Measurements from ENCODE around the gene CEP63. TPM values are rescaled to one million over a fixed set of nuclear protein-coding genes. Genes with fewer than 3 reads are reported as not detected.
A peak's percentile ranks its signal among the peaks of the same experiment; 100 is the strongest.

Gene CEP63
- total and polyA plus RNA-seq, 9 of the 15 experiments (the other 6 are each of a cell fraction or from before 2014, with no cell fraction given), result 5.1 to 17.8 (median 10.6) TPM

- TF ChIP-seq ZBTB9 (CRISPR knock-in tag; IDR thresholded peaks at IDR 0.05) (no peak), ZNF253 (CRISPR knock-in tag; conservative IDR thresholded peaks at IDR 0.05) (no peak), PHB (CRISPR knock-in tag; IDR thresholded peaks at IDR 0.05) (no peak), ZNF408 (CRISPR knock-in tag; IDR thresholded peaks at IDR 0.05; ENCODE audit: low read depth) (no peak), VEZF1 (CRISPR knock-in tag; IDR thresholded peaks at IDR 0.05) (0 out of 2 replicates have a peak, but pooled peaks have one; percentile 16), NR0B1 (IDR thresholded peaks at IDR 0.05; ENCODE audit: partially characterized antibody) (no peak), CTCF (IDR thresholded peaks at IDR 0.05 in 2 of 3, conservative IDR thresholded peaks at IDR 0.05 in 1 of 3; ENCODE audit: insufficient read depth in 2 of 3, low read depth in 1 of 3, low read length in 3 of 3) (peak; percentile 77 to 87 (median 81)), ZNF347 (CRISPR knock-in tag; IDR thresholded peaks at IDR 0.05; ENCODE audit: low read depth) (no peak), ZNF232 (CRISPR knock-in tag; IDR thresholded peaks at IDR 0.05) (no peak), ZNF212 (CRISPR knock-in tag; IDR thresholded peaks at IDR 0.05) (no peak), MBD1 (CRISPR knock-in tag; IDR thresholded peaks at IDR 0.05) (no peak)
Observed at GRCh38 chr3:134600685-134601463, 115.0 kb downstream of the CEP63 start (continued).
